ENCODE data around the gene ARID3A.

DNA sequence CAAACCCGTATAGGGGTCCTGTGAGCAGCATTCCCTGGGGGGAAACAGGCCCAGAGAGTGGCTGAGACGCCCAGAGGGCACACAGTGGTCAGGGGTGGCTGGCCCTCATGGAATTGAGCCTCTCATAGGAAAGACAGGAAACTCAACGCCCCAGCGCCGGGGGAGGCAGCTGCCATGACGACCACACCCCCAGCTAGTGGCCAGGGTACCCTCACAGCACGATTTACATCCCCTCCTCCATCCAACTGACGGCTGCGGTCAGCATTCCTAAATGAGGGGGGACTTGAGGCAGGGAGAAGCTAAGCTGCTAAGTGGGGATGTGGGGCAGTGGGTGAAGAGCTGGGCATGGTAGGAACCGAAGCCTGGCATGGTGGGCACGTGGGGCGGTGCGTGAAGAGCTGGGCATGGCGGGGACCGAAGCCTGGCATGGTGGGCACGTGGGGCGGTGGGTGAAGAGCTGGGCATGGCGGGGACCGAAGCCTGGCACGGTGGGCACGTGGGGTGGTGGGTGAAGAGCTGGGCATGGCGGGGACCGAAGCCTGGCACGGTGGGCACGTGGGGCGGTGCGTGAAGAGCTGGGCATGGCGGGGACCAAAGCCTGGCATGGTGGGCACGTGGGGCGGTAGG, 42.9 kb upstream of the ARID3A start:
- TF ChIP-seq EZH2 (IDR thresholded peaks at IDR 0.05; ENCODE audit: insufficient read depth, poor library complexity, severe bottlenecking) = no peak
- TF ChIP-seq EZH2phosphoT487 (IDR thresholded peaks at IDR 0.05; ENCODE audit: insufficient read depth, low read depth) = no peak
